Duodenal mucosa (tissue), 2 donors: ENCODE measurements around the gene CPA1.

Experiments
- H3K27ac ChIP-seq: one replicate; pipeline ENCODE4 v1.7.0; 2013; ENCODE audit warnings: low read depth, low read length
- H3K27me3 ChIP-seq, 2 donors: one replicate each; pipeline ENCODE4 v1.7.0; 2013; ENCODE audit warnings: low read length in 2 of 2, control low read depth in 1 of 2; ENCODE audit not compliant: insufficient read depth in 2 of 2, control insufficient read depth in 1 of 2
- H3K36me3 ChIP-seq, 2 donors: one replicate each; pipeline ENCODE4 v1.7.0; 2013; ENCODE audit warnings: low read length in 2 of 2, control low read depth in 1 of 2; ENCODE audit not compliant: insufficient read depth in 2 of 2, control insufficient read depth in 1 of 2
- H3K4me1 ChIP-seq, 2 donors: one replicate each; pipeline ENCODE4 v1.7.0; 2013; ENCODE audit warnings: low read length in 2 of 2, control low read depth in 1 of 2; ENCODE audit not compliant: insufficient read depth in 2 of 2, control insufficient read depth in 1 of 2
- H3K4me3 ChIP-seq, 2 donors: one replicate each; pipeline ENCODE4 v1.7.0; 2013; ENCODE audit warnings: low read length in 2 of 2, low read depth in 1 of 2
- H3K9ac ChIP-seq, 2 donors: one replicate each; pipeline ENCODE4 v1.7.0; 2013; ENCODE audit warnings: low read length in 2 of 2, low read depth in 1 of 2
- H3K9me3 ChIP-seq, 2 donors: one replicate each; pipeline ENCODE4 v1.7.0; 2013; ENCODE audit warnings: low read length in 2 of 2, control low read depth in 1 of 2; ENCODE audit not compliant: control insufficient read depth in 1 of 2

Gene CPA1

GRCh38 chr7:130409067-130409711, 28.9 kb downstream of the CPA1 start:
- H3K36me3 ChIP-seq: no peaks in the 10 kb centered on the region
- no peak overlapping the region for H3K4me3 ChIP-seq
- H3K9ac ChIP-seq: no peak overlapping the region
- H3K27me3 ChIP-seq: no peaks in the 10 kb centered on the region
- no peaks in the 10 kb centered on the region for H3K9me3 ChIP-seq
- H3K4me1 ChIP-seq: no peaks in the 10 kb centered on the region
- no peak overlapping the region for H3K27ac ChIP-seq

GRCh38 chr7:130409712-130410072, 29.4 kb downstream of the CPA1 start:
- Histone ChIP-seq H3K27ac (no peak overlapping the region), H3K9ac (no peak overlapping the region), H3K27me3 (no peaks in the 10 kb centered on the region), H3K36me3 (no peaks in the 10 kb centered on the region), H3K4me3 (no peak overlapping the region), H3K4me1 (no peaks in the 10 kb centered on the region), H3K9me3 (no peaks in the 10 kb centered on the region)

- Histone ChIP-seq H3K27me3 (no peaks in the 10 kb centered on the region), H3K9me3 (no peaks in the 10 kb centered on the region), H3K4me1 (no peaks in the 10 kb centered on the region), H3K9ac (no peak overlapping the region), H3K36me3 (no peaks in the 10 kb centered on the region), H3K27ac (no peak overlapping the region), H3K4me3 (no peak overlapping the region)
Observed at GRCh38 chr7:130410868-130411541, 30.7 kb downstream of the CPA1 start.

GRCh38 chr7:130413201-130413600, 32.9 kb downstream of the CPA1 start:
- no peaks in the 10 kb centered on the region for H3K4me1 ChIP-seq
- H3K9ac ChIP-seq: no peak overlapping the region
- H3K4me3 ChIP-seq: no peak overlapping the region
- no peaks in the 10 kb centered on the region for H3K27me3 ChIP-seq
- no peak overlapping the region for H3K27ac ChIP-seq
- no peaks in the 10 kb centered on the region for H3K36me3 ChIP-seq
- no peaks in the 10 kb centered on the region for H3K9me3 ChIP-seq

GRCh38 chr7:130415006-130415405, 34.7 kb downstream of the CPA1 start:
- Histone ChIP-seq H3K27ac (no peak overlapping the region), H3K9ac (no peak overlapping the region), H3K4me3 (no peak overlapping the region), H3K27me3 (no peaks in the 10 kb centered on the region), H3K4me1 (no peaks in the 10 kb centered on the region), H3K9me3 (no peaks in the 10 kb centered on the region), H3K36me3 (no peaks in the 10 kb centered on the region)

GRCh38 chr7:130417213-130417612, 36.9 kb downstream of the CPA1 start:
- Histone ChIP-seq H3K27ac (no peak overlapping the region), H3K27me3 (no peaks in the 10 kb centered on the region), H3K36me3 (no peaks in the 10 kb centered on the region), H3K9me3 (no peaks in the 10 kb centered on the region), H3K9ac (no peak overlapping the region), H3K4me1 (no peaks in the 10 kb centered on the region), H3K4me3 (no peak overlapping the region)

GRCh38 chr7:130418306-130418705, 38.0 kb downstream of the CPA1 start:
- Histone ChIP-seq H3K9ac (no peak overlapping the region), H3K4me1 (no peaks in the 10 kb centered on the region), H3K4me3 (no peak overlapping the region), H3K27ac (no peak overlapping the region), H3K9me3 (no peaks in the 10 kb centered on the region), H3K36me3 (no peaks in the 10 kb centered on the region), H3K27me3 (no peaks in the 10 kb centered on the region)

- Histone ChIP-seq H3K27me3 (no peaks in the 10 kb centered on the region), H3K36me3 (no peaks in the 10 kb centered on the region), H3K4me1 (no peaks in the 10 kb centered on the region), H3K27ac (no peak overlapping the region), H3K9ac (no peak overlapping the region), H3K9me3 (no peaks in the 10 kb centered on the region), H3K4me3 (no peak overlapping the region)
Observed at GRCh38 chr7:130419658-130420057, 39.4 kb downstream of the CPA1 start.

- Histone ChIP-seq H3K4me3 (no peak overlapping the region), H3K9me3 (no peaks in the 10 kb centered on the region), H3K4me1 (no peaks in the 10 kb centered on the region), H3K36me3 (no peaks in the 10 kb centered on the region), H3K9ac (no peak overlapping the region), H3K27ac (no peak overlapping the region), H3K27me3 (no peaks in the 10 kb centered on the region)
Observed at GRCh38 chr7:130420943-130421578, 40.8 kb downstream of the CPA1 start.

GRCh38 chr7:130421684-130422083, 41.4 kb downstream of the CPA1 start:
- no peak overlapping the region for H3K9ac ChIP-seq
- H3K4me3 ChIP-seq: no peak overlapping the region

More at GRCh38 chr7:130421684-130422083, 41.4 kb downstream of the CPA1 start:
- Histone ChIP-seq H3K4me1 (no peaks in the 10 kb centered on the region), H3K36me3 (no peaks in the 10 kb centered on the region), H3K9me3 (no peaks in the 10 kb centered on the region), H3K27ac (no peak overlapping the region), H3K27me3 (no peaks in the 10 kb centered on the region)
